Suppressor macrophage treated with lipopolysaccharide for 4 hours (primary cell): ENCODE measurements around the gene PIGM.
A peak's percentile ranks its signal among the peaks of the same experiment; 100 is the strongest.

ENCODE experiments used
- DNase-seq: peaks from one replicate; pipeline ENCODE4 v3.0.0-alpha.2; 2020

Gene PIGM

DNA sequence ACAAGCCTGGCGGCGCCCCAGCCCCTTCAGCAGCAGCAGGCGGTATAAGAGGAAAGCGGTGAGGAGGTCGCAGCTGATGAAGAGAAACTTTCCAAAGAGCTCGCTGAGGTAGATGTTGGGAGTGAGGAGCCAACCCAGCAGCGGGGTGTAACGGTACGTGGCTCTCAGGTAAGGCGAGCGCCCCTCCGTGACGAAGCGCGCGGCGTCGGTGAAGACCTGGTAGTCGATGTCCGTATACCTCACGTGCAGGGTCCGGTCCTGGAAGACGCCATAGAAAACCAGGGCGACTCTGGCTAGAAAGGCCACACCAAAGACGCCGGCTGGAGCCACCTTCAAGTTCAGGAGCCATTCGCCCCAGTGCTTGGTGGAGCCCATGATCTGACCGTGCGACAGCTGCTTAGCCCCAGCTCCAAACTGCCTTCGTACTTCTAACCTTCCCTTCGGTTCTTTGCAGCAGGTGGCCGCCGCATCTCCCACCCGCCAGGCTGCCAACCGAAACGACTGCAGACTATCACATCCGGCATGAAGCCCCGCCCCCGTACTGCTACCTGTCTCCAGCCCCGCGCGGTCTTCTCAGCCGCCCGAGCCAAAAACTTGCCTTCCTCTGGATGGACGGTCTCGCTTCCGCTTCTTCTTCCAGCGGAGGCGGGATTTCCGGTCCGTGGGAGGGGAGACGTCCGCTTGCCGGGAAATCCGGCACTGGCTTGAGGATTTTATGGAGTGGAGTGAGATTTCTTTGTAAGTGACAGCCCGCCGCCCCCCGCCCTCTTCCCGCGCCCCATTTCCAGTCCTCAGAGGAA, at the start of gene PIGM:
PIGM (minus strand) TSS at position 626 of the 800 bp plus-strand sequence; CDS start at position 375, 251 bp downstream.
- DNase-seq: peak; percentile 93

DNA sequence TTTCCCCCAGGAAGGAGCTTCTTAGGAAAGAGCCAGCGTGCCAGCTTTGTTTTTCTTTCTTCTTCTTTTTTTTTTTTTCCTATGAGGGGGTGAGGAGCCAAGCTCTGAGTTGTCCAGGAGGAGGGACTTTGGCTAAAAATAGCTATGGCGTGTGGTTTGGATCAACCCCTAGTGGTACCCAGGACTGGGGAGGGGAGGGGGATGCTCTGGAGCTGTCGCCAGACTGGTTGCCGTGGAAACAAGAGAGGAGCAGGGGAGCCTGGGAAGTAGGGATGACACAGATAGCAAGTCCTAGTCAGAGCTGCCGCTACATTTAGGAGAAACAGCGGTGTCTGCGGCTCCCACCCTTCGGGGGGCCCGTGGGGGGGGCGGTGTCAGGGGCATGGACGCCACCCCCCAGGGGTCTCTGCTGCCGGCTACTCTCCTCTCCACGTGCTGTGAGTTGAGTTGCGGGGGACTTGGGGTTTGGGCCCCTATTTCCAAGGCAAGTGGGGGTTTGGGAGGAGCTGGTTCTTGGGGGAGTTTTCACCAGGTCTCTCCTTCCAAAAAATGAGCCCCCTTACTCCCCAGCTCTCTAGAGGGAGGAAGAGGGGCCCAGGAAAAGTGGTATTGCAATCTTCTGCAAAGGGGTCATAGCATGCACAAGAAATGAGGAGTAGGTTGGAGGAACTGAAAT, 49.6 kb upstream of the PIGM start, which contains the start of gene KCNJ9:
KCNJ9 (plus strand) TSS at position 278 of the 676 bp plus-strand sequence. CDS start 2,493 bp downstream, outside the sequence.
- no peak for DNase-seq

DNA sequence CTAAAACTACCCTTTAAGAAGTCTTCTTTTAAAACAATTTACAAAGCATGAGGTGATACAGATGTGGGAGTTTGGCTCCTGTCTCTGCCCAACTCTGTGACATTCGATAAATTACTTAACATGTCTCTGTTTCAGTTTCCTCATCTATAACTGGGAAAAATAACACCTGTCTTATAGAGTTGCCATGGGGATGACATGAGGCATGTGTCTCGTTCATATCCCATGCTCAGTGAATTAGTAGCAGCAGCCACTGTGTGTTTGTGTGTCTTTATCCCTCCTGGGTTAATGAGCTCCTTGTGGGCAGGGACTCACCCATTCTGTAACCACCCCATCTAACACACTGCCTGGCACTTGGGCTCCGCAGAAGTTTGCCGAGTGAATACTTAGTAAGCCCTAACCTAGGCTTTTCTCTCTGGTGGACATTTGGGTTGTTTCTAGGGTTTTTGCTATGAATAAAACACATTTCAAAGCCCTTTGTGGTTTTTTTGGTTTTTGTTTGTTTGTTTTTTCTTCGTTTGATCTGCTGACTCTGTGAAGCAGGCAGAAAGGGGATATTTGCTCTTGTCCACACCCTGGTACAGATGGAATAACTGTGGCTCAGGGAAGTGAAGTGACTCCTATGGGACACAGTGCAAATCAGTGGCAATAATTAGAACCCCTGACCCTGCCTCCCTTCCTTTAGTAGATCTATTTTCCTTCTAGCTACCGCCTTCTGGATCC, 48.8 kb upstream of the PIGM start:
- DNase-seq: no peak

DNA sequence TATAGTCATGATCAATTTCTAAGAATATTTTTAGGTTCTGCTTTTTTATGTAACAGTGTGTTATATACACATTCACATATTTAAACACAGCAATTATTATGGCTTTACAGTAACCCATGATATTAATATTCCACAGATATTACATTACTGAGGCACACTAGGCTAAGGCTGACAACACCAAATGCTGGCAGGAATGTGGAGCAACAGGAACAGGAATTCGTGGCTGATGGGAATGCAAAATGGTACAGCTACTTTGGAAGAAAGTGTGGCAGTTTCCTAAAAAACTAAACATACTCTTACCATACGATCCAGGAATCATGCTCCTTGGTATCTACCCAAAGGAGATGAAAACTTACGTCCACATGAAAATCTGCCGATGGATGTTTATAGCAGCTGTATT, 47.7 kb upstream of the PIGM start:
- DNase-seq: no peak

DNA sequence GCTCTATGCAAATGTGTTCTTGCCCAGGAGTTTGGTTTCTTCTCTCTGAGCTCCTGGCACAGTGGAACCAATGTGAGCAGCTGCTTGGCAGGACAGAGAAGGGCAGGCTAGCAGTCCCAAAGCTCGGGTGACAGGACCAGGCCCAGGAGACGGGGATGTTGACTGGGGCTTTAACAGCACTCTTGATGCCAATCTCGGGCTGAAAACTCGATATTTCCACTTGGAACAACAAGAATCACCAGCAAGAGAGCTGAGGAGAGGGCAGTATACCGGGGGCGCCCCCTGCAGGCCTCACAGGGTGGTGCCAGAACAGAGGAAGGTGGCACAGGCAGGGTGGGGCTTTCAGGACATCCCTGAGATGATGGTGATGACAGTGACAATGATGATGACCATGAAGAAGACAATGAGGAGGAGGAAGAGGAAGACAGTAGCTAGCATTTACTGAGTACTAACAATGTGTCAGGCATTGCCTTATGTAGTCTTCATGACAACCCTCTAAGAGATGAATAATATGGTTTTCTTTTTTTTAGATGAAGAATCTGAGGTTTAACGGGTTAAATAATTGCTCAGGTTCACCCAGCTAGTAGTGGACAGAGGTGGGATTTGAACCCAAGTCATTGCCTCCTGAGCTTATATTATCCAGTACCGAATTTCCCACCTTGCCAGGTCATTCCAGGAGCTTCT, 46.9 kb upstream of the PIGM start:
- DNase-seq: peak; percentile 73

DNA sequence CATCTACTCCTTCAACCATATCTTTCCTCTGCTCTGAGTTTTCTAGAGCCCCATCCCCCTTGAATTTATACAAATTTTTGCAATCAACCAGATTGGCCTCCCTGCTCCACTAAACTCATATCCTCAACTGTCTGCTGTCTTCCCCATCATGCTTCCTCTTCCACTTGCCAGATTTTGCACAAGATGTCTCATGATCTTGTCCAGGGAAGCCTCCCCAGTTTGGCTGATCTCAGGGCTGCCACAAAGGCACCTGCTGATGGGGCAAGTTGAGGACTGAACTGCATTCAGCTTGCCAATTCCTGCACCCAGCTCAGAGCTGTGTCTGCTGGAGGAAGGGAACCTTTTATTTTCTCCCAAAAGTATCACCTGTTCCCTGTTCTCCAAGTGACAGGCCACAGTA, 45.7 kb upstream of the PIGM start:
- DNase-seq: peak; percentile 63

DNA sequence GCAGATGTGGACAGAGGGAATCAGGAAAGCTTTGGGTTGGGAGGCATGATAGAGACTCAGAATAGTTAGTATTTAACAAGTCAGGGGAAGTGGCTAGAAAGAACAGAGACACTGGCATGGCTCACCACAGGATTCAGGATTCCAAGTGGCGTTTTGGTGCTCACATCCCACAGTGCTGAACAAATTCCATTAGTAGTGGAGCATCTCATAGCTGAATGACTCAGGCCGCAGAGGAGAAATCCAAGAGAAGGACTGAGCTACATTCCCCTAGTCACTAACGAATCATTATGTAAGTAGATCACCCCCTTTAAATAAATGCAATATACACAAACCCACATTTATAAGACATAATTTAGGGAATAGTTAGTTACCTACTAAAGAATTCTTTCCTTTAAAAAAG, 44.5 kb upstream of the PIGM start:
- peak; percentile 15 for DNase-seq

DNA sequence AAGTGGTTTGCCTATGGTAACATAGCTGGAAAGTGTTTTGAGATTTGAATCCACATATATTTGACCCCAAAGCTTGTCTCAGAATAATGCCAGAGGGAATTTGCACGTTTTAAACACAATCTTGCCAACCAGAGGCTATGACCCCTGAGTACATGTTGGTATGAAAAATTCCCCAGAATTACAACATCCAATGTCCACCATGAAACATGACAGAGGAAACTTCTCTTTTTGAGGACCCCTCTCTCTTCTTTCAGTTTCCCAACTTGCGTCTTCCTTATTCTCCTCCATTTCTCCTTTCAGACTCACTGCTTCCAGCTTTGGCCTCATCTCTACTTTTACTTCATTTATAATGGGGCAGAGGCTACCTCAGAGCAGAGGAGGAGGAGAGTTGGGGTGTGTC, 44.0 kb upstream of the PIGM start:
- peak; percentile 89 for DNase-seq

DNA sequence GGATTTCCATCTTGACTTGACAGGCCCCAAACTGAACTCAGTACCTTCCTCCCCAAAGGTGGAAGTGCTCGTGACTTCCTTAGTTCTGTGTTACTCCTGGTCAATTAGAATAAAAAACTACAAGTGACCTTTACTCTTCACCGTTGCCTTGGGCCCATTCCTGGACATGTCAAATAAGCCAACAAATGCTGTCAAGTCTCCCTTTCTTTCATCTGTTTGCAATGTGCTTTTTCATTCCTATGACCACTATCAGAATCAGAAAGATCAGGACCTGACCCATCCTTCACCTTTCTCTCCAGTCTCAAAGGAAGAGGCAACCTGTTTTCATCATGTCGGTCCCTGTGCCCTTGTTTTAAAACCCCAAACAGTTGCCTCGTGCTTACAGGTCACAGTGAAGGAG, 43.1 kb upstream of the PIGM start:
- no peak for DNase-seq

DNA sequence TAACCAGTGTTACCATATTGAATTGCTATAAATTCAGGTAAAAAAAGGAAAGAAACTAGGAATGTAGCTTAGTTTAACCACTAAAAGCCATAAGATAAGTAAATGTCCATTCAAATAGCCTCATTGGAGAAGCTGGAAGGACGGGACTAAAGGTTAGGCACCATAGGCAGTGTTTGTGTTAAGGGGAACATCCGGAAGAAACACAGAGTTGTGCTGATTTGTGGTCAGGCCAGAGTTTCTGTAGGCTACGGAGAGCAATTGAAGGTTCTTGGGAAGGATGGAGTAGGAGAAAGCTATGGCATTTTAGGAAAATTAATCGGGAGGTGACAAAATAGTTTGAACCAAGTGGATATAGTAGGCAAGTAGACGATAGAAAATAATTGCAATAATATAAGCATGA, 39.5 kb upstream of the PIGM start:
- no peak for DNase-seq

DNA sequence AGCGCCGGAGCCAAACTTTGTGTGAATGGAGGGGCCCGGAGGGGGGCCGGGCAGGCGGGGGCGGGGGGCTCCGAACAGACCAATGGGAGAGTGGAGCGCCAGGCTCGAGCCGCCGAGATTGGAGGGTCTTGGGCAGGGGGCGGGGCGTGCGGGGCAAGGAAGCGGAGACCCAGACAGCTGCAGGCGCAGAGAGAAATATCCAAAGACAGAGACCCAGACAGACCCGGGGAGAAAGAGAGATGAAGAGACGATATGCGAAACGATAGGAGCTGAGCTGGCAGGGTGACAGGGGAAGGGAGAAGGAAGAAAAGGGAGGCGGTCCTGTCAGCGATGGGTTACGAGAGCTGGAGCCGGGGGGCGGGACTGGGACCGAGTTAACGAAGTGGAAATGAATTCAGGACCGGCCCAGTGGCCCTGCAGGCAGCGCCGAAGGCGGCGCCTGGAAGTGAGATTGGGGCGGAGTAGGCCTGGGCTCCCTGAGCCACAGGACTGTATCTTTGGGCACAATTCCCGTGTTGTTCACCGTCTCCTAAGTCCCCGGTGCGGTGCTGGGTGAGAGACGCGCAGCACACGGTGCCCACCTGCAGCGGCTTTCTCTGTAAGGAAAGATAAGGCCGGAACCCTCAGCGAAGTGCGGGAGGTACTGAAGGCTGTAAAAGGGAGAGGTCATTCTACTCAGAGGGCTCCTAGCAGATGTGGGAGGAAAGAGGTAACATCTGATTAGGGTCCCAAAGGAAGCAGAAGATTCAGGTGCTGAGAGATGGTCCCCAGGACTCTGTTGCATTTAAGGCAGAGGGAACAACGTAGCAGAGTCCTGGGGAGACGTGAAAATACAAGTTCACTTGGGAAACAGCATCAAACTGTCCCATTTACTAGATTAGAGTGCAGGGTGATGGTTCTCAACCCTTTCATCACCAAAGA, 38.7 kb upstream of the PIGM start:
- DNase-seq: peak; percentile 71

DNA sequence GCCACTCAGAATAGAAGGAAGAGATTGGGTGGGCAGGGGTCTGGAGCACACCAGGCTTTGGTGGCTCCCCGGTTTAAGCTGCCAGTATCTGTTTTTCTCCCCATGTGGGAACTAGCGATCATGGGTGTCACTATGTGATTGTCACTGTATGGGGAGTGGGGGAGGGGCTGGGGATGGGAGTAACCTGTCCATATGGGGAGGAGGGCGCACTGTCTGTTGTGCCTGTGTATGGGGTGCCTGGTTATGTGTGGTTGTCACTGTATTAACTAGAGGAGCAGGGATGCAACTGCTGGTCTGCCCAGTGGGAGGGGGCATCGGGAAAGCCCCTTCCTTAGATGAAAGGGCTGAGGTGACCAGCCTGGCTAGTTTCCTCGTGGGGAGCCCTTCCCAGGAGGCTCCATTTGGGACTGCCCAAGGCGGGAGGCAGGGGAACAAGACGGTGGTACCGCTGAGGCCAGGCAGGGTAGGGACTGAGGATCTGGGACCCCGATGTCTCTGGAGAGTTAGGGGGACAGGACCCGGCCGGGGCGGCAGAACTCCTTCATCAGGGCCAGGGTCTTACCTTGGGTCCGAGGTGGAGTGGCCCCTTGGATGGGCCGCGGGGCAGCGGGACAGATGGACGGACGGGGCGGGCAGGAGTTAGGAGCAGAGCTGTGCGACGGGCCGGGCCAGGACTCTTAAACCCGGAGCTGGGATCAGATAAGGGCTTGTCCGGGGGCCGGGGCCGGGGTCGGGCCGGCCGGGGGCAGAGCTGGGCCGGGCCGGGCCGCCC, 37.9 kb upstream of the PIGM start, which contains the start of gene KCNJ10:
KCNJ10 (minus strand) TSS at position 701 of the 772 bp plus-strand sequence. CDS start 27,628 bp downstream, outside the sequence.
- DNase-seq: no peak

DNA sequence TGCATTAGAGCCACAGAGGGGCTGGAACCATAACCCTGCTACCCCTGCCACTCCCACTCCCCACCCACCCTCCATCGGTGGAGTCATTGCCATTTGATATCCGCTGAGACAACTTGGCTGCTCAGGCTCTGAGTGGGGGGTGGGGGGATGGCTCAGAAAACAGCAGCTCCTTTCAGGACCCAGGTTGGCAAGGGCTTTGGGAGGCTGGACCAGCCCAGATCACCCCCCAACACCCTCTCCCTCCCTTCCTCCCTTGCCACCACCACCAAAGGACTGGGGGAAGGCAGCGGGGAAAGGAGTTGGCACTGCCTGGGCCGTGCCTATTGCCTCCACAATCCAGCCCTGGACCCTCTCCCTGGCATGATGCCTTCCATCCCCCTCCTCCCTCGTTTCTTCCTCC, 36.4 kb upstream of the PIGM start:
- DNase-seq: no peak

DNA sequence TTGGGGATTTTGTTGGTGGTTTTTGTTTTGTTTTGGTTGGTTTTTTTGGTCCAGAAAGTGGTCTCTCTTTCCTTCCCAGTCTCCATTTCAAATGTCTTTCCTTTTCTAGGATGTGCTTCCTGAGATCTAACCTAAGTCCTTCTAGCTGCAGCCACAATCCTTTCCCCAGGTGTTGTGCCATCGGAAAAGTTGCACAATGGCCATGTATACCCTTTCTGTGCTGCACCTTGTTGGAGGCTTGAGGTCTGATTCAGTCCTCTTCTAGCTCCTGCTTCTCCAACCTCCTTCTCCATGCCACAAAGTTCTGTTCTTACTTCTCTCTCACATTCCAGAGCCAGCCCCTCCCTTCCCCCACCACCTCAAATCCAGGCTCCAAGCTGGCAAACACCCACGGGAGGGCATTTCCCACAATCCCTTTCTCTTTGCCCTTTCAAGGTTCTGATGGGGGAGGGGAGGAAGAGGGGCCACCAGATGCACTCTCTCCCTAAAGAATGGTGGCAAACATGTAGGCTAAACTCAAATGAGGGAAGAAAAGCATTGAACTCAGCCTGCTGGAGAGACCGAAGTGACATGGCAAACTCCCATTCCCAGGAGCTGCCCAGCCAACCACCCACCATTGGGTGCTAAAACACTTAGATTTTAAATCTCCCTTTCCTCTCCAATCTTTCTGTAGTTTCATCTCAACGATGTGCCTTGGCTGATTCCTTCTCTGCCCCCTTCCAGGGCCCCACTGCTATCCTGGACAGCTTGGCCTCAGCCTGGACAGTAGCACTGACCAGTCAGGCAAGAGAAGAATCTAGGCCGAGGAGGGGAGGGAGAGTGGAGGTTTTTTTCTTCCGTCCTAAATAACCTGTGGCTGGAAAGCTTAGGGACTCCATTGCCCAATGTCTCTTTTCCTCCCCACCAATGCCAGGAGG, 35.3 kb upstream of the PIGM start:
- DNase-seq: no peak

DNA sequence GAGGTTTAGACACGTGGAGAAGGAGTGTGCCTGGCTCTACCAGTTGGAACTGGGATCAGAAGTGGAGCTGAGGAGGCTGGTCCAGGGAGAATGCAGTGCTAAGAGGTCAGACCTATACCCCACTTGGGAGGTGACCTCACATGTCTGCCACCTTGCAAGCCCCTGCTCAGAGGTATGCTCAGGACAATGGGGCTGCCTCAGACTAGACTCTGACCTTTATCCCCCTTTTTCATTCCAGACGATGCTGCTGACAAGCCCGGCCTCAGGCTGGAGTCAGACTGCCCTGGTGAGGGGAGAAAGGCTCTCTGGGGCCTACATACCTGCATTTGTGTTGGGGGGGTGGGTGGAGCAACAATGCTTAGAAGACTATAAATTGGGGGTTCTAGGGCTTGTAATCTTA, 33.0 kb upstream of the PIGM start:
- no peak for DNase-seq

DNA sequence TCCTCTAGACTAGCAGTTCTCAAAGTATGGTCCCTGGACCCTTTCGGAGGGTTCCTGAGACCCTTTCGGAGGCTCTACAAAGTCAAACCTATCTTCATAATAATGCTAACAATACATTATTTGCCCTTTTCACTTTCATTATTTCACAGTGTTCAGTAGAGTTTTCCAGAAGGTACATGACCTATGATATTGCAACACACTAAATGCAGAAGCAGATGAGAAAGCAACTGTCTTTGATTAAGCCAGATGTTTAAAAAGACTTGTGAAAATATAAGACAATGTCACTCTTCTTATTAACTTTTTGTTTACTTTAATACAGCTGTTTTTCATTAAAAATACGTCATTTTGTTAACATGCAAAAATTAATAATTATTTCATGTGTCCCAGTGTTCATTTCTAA, 32.4 kb upstream of the PIGM start:
- DNase-seq: peak; percentile 29

DNA sequence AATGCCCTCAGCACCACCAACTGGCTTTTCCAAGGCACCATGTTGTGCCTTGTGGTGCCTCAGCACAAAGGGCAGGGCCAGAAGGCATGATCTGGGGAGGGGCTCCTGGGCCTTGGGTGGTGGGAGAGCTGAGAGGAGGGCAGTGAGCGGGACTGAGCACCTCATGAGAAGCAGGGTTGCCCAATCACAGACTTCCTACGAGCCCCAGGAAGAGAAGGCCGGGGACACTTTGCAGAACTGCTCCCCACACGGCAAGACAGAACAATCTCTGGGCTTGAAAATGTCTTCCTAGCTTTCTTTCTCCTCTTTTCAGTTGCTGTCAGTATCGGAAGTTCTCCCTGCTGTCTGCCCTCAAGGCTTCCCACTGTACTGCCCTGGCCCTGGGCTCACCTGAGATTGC, 31.4 kb upstream of the PIGM start:
- DNase-seq: no peak

DNA sequence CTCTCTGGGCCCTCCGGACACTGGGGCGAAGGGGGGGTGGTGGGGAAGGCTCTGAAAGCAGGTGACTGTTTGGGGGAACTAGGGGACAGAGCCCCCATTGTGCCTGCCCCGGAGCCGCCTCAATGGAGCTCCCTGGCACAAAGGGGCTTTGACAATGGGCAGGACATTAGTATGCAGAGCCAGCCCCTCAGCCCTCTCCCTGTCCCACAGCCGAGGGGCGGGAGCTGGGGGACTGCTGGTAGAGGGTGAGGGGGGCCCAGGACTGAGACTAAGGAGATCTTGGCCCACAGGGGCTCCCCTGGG, 30.4 kb upstream of the PIGM start:
- no peak for DNase-seq

DNA sequence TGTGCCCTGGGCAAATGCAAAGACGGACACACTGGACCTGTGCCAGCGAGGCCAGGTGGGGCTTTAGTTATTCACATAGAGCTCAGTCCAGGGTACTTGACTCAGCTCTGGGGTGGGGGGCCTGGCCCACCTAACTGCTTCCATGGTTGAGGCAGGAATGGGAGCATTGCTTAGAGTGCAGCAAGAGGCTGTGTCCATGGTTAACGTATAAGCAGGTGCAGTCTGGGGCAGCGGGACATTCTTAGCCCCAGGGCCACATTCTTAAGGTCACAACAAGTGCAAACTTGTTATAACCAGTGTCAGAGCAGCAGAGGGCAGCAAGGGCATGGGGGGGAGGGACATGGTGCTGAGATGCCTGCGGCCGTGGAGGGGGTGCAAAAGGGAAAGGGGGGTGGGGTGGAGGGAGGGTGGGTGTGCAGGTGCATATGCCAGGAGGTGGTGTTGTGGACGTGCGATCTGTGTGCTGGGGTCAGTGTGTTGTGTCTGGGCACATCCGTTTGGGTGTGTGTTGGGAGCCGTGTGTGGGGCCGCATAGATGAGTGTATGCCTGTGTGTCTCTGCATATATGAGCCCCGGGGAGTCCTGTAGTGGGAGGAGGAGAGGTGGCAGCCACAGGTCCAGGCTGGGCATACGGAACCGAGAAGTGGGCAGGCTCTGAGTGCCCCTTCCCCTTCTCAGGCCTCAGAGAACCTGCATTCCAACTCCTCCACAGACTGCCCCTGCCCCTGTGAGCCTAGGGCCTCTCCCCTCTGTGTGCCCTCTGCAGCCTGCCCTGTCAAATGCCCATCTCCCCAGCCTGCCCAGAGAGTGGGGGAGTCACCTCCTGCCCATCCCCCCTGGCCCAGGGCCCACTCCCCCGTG, 29.8 kb upstream of the PIGM start:
- DNase-seq: no peak
